ENCODE measurements around the gene NKAIN4. TPM values are rescaled to one million over a fixed set of nuclear protein-coding genes. Genes with fewer than 3 reads are reported as not detected.

NKAIN4 gene
- total RNA-seq, 1 donor from 2014 or later = not detected

- no peak for ATAC-seq (ENCODE audit: poor library complexity)
- no peak for DNase-seq
- intact Hi-C loops (cut with DNase I) = no loop called here
Observed at GRCh38 chr20:63215101-63216040, 38.9 kb downstream of the NKAIN4 start.

- no peak for DNase-seq
- intact Hi-C loops (cut with DNase I) = no loop called here
Observed at GRCh38 chr20:63214514-63214913, 39.7 kb downstream of the NKAIN4 start.

GRCh38 chr20:63212792-63213191 lies 41.5 kb downstream of the NKAIN4 start:
- DNase-seq = no peak

More at GRCh38 chr20:63214514-63214913, 39.7 kb downstream of the NKAIN4 start:
- ATAC-seq (ENCODE audit: poor library complexity) = no peak

GRCh38 chr20:63212393-63212730 lies 41.9 kb downstream of the NKAIN4 start:
- DNase-seq (no peak), ATAC-seq (ENCODE audit: poor library complexity) (no peak)
- intact Hi-C loops (cut with DNase I) = no loop called here

More at GRCh38 chr20:63212792-63213191, 41.5 kb downstream of the NKAIN4 start:
- intact Hi-C loops (cut with DNase I) = no loop called here
- no peak for ATAC-seq (ENCODE audit: poor library complexity)

GRCh38 chr20:63210011-63210605 lies 44.2 kb downstream of the NKAIN4 start:
- DNase-seq (no peak), ATAC-seq (ENCODE audit: poor library complexity) (no peak)
- intact Hi-C loops (cut with DNase I) = no loop called here

GRCh38 chr20:63208346-63208909 lies 45.8 kb downstream of the NKAIN4 start:
- intact Hi-C loops (cut with DNase I) = no loop called here
- ATAC-seq (ENCODE audit: poor library complexity) (peak; percentile 42), DNase-seq (no peak)

- ATAC-seq (ENCODE audit: poor library complexity) (peak; percentile 23), DNase-seq (no peak)
- intact Hi-C loops (cut with DNase I) = no loop called here
Observed at GRCh38 chr20:63206878-63207277, 47.4 kb downstream of the NKAIN4 start.

- intact Hi-C loops (cut with DNase I) = no loop called here
- DNase-seq = no peak
- ATAC-seq (ENCODE audit: poor library complexity) = no peak
Observed at GRCh38 chr20:63205896-63206295, 48.4 kb downstream of the NKAIN4 start.

GRCh38 chr20:63204362-63204761 lies 49.9 kb downstream of the NKAIN4 start:
- intact Hi-C loops (cut with DNase I) = no loop called here
- DNase-seq (no peak), ATAC-seq (ENCODE audit: poor library complexity) (no peak)

GRCh38 chr20:63202811-63203526 lies 51.3 kb downstream of the NKAIN4 start:
- intact Hi-C loops (cut with DNase I) = no loop called here

GRCh38 chr20:63202021-63202420 lies 52.2 kb downstream of the NKAIN4 start:
- intact Hi-C loops (cut with DNase I) = no loop called here
- no peak for ATAC-seq (ENCODE audit: poor library complexity)
- DNase-seq = no peak

More at GRCh38 chr20:63202811-63203526, 51.3 kb downstream of the NKAIN4 start:
- ATAC-seq (ENCODE audit: poor library complexity) (no peak), DNase-seq (no peak)

GRCh38 chr20:63198606-63199005 lies 55.7 kb downstream of the NKAIN4 start:
- no peak for ATAC-seq (ENCODE audit: poor library complexity)
- DNase-seq = no peak
- intact Hi-C loops (cut with DNase I) = no loop called here

- intact Hi-C loops (cut with DNase I) = no loop called here
- ATAC-seq (ENCODE audit: poor library complexity) = peak; percentile 49
- DNase-seq = no peak
Observed at GRCh38 chr20:63196768-63197470, 57.3 kb downstream of the NKAIN4 start.

GRCh38 chr20:63194797-63195173 lies 59.5 kb downstream of the NKAIN4 start:
- no peak for DNase-seq
- ATAC-seq (ENCODE audit: poor library complexity) = no peak
- intact Hi-C loops (cut with DNase I) = no loop called here

GRCh38 chr20:63194007-63194796 lies 60.1 kb downstream of the NKAIN4 start:
- intact Hi-C loops (cut with DNase I) = no loop called here
- DNase-seq (no peak), ATAC-seq (ENCODE audit: poor library complexity) (no peak)

- DNase-seq = no peak
- intact Hi-C loops (cut with DNase I) = no loop called here
- ATAC-seq (ENCODE audit: poor library complexity) = no peak
Observed at GRCh38 chr20:63192721-63193120, 61.5 kb downstream of the NKAIN4 start.

GRCh38 chr20:63191400-63191799 lies 62.9 kb downstream of the NKAIN4 start:
- DNase-seq = no peak
- intact Hi-C loops (cut with DNase I) = no loop called here
- no peak for ATAC-seq (ENCODE audit: poor library complexity)

- ATAC-seq (ENCODE audit: poor library complexity) (no peak), DNase-seq (no peak)
- intact Hi-C loops (cut with DNase I) = no loop called here
Observed at GRCh38 chr20:63190828-63191227, 63.4 kb downstream of the NKAIN4 start.

All from Right ventricle myocardium superior (tissue), 1 donor.